GM12892 (cell line): Measurements from ENCODE around the gene COMTD1.

Experiments used
- POLR2A ChIP-seq: IDR thresholded peaks from 2 replicates; pipeline ENCODE4 v1.6.1; 2011; ENCODE audit warnings: low read depth, low read length, control low read depth
- POLR2AphosphoS5 ChIP-seq: IDR thresholded peaks from 2 replicates; pipeline ENCODE4 v1.6.1; 2011; ENCODE audit warnings: low read depth, low read length, control low read depth
- TAF1 ChIP-seq: IDR thresholded peaks from 2 replicates; pipeline ENCODE4 v1.6.1; 2011; ENCODE audit warnings: low read depth, mild to moderate bottlenecking, control low read depth, low read length, borderline replicate concordance

- TF ChIP-seq POLR2A (no peak), POLR2AphosphoS5 (no peak), TAF1 (no peak)
Measured at GRCh38 chr10:75265856-75266255, 30.1 kb upstream of the COMTD1 start.
